ENCODE measurements around the gene OR5T3.
"Not testable (repeated sequence)": the region's sequence is repeated elsewhere in the genome, so short reads cannot be mapped to it uniquely, and the experiment has no call there.

Gene OR5T3

GRCh38 chr11:56251954-56252353 lies at the start of gene OR5T3:
Gene OR5T3 (plus strand): TSS chr11:56252254. CDS start chr11:56252254, 0 bp downstream.
- DNase-seq = no peak

GRCh38 chr11:56207790-56208189 lies 44.3 kb upstream of the OR5T3 start:
- DNase-seq = no peak

- no peak for DNase-seq
These were observed 37.5 kb upstream of the OR5T3 start for GRCh38 chr11:56214537-56214936.

- DNase-seq = not testable (repeated sequence)
These were observed 32.3 kb upstream of the OR5T3 start for GRCh38 chr11:56219735-56220134.

GRCh38 chr11:56234155-56234554 lies 17.9 kb upstream of the OR5T3 start, which contains the start of gene OR5T2:
Gene OR5T2 (minus strand): TSS chr11:56234255. CDS start chr11:56233062, 1,193 bp downstream.
- no peak for DNase-seq

- no peak for DNase-seq
These were observed 19.0 kb downstream of the OR5T3 start for GRCh38 chr11:56271092-56271491.

- DNase-seq = no peak
These were observed 21.8 kb downstream of the OR5T3 start, which contains the start of gene OR5T1 for GRCh38 chr11:56273854-56274253. Gene OR5T1 (plus strand): TSS chr11:56274154. CDS start chr11:56275639, 1,485 bp downstream.

- no peak for DNase-seq
These were observed 40.1 kb downstream of the OR5T3 start, which contains the start of gene OR8H1 for GRCh38 chr11:56292154-56292553. Gene OR8H1 (minus strand): TSS chr11:56292254. CDS start chr11:56291062, 1,192 bp downstream.

GRCh38 chr11:56296898-56297297 lies 44.8 kb downstream of the OR5T3 start:
- DNase-seq = no peak
